HG02938 (cell line): ENCODE data around the gene STK26.
"Not testable (repeated sequence)": the region's sequence is repeated elsewhere in the genome, so short reads cannot be mapped to it uniquely, and the experiment has no call there.

Source experiments
- ATAC-seq: cut with Tn5 transposase; IDR thresholded peaks from one replicate; pipeline ENCODE4 v1.9.1; 2021; ENCODE audit warnings: mild to moderate bottlenecking, moderate library complexity; ENCODE audit not compliant: unreplicated experiment

The STK26 gene

DNA sequence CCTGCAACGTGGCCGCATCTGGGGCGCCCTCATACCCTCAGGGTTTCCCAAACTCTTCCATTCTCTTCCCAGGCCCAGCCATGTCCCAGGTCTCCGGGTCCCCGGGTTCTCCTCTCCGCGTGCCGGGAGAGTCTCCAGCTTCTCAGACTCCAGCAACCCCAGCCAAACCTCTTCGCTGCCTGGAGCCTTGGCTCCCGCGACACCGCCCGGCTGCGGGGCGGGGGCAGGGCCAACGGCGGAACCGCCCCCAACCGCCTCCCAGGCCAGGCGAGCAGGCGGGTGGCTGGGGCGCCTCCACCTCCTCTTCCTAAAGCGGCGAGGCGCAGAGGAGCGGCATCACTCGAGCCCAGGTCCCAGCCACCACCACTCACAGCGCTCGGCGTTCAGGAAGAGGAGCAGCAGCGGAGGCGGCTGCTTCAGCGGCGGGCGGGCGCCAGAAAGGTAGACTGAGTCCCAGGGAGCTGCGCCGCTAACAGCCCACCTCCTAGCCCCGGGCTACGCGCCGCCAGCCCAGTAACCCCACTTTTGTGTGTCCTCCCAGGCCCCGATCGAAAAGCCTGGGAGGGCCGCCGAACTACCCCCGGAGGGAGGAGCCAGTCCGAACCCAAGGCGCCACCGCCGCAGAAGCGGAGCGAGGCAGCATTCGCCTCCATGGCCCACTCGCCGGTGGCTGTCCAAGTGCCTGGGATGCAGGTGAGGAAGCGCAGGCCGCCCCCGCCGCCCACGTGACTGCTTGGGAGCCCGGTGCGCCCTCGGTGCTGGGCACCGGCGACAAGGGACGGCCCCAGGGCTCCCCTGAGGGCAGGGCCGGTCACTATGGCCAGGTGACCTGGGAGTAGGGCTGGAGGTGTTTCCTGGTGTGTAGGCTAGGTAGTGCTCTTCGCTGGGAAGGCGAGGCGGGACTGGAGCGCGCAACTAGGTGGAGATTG lies at the start of gene STK26:
TSS of gene STK26 (plus strand) at position 336 of the 929 bp plus-strand sequence. CDS start at position 652, 316 bp downstream.
- peak; percentile 66 for ATAC-seq

DNA sequence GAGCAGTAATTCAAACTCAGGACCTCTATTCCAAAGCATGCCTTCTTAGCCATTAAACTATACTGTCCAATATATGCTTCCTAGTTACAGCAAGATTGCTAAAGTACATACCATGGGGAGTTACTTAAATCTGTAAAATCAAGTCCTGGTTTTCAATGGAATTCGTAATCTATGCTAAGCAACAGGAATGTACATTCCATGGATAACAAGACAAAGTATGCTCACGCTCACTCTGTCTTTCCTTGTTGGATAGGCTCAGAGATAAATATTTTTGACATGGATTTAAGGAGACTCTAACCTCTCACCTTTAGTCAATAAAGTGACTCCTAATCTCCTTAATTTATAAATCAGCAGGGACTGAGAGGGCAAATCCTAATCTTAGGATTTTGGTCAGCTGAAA lies 47.3 kb upstream of the STK26 start:
- no peak for ATAC-seq

DNA sequence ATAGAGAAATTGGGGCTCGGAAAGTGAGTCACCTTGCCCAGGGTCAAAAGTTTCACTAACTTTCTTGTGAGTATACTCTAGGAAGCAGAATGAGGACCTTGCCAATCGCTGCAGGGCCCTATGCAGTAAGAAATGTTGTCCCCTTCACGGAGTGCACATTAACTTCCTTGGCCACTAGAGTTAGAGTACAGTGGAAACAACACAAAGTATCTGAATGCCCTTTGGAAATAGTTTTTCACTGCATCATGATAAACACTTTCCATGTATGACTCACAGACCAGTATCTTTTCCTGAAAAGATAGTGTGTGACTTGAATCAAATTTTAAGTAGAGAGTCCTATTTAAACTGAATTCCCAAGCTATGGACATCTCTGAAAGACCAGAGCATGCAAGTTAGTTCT lies 45.5 kb upstream of the STK26 start:
- ATAC-seq, result no peak

DNA sequence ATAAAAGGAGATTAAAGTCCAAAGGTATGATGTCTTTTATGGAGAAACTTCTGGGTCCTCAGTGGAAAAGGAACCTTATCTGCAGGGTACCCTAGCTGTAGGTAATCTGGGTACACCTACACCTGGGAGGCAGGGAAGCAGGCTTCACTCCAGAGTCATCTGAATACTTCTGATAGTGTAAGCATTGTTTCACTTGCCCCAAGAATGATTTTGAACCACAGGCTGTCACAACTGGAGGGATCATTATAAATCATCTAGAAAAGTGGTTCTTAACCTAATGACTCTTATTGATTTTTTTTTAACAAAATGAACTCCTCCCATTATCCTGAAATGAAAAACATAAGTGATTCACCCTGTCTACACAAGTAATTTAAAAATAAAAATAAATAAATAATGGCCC lies 44.0 kb upstream of the STK26 start:
- ATAC-seq, result no peak

DNA sequence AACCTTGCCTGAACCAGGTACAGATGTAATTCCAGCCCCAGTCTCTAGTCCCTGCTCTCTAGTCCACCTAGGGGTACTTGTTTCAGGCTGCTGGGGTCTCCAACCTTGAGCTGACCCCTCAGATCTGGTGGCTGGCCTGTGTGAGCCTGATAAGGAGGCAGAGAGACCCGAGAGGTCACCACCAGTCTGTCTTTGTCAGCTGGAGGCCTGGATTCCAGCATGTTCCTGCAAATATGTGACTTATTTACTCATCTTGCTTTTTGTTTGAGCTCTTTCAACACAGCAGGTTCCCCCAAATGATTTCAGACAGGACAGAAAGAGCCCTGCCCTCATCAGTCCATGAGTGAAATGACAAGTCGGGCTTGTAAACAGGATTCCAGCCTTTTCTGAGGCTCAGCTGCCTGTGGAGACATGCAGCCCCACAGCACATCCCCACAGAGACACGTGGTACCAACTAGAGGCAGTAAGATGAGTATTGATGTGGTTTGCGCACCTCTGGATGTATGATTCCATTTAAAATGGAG lies 37.5 kb upstream of the STK26 start:
- no peak for ATAC-seq

DNA sequence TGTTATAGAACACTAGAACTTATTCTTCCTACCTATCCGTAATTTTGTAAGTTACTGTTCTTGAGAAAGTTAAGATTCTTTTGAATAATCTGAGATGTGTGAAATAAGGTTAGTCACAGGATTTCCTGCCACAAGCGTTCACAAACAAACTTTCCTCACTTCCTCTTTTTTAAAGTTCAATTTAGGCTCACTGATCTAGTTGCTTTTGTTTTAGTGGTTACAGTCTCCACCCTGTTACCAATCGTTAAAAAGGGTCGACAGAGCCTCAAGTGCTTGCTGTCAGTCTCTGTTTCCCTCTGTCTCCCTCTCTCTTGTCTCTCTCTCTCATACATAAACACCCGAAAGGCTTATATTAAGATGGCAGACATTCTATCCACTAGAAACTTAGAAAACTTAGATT lies 35.9 kb upstream of the STK26 start:
- ATAC-seq, result peak; percentile 99

DNA sequence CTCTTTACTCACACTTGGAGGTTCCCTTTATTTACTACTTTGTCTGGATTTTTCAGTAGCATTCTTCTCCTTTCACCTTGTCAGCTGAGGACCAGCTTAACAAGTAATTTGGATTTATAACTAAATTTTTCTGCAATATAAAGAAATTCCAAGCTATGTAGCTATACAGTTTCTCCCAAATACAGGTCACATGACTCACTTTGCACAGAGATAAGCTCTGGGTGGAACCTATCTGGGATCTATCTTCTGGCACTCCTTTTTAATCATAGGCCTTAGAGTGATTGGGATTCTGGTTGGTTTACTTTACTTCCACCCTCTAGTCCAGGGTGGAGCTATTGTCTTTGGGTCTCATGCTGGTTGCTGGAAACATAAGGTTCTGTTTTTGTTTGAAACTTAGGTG lies 34.9 kb upstream of the STK26 start:
- ATAC-seq, result no peak

DNA sequence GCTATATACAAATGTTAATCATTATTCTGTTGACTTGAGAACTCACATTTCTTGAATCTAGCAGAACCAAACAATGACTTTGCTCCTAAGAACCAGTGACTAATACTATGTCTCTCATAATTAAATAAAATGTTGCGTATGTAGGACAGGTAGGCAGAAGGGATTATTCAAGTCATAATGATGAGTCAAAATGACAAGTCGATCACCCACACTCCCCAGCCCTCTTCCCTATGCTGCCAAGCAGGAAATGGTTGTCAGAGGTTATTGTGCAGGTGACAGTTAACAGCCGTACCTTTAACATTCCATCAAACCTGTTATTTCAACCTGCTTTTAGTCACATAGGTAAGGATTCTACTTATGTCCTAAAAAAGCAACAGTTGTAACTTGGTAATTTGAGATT lies 22.0 kb upstream of the STK26 start:
- ATAC-seq, result no peak

DNA sequence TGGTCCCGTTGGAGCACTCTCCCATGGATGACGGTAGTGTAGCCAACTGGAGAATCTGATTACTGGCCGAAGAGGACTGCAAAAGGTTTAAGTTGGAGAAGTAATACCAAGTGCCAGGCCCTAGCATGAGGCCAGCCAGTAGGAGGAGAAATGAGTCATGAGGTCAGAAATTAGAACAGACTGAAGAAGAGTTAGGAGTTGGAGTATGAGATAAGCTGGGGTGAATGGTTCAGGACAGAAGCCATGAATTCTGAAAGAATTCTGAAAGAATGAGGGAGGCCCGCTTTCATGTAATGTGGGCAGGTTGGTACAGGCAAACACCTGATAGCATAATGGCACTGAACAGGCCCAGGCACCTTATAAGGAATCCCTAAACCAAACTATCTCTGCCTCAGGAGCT lies 18.4 kb upstream of the STK26 start:
- no peak for ATAC-seq

DNA sequence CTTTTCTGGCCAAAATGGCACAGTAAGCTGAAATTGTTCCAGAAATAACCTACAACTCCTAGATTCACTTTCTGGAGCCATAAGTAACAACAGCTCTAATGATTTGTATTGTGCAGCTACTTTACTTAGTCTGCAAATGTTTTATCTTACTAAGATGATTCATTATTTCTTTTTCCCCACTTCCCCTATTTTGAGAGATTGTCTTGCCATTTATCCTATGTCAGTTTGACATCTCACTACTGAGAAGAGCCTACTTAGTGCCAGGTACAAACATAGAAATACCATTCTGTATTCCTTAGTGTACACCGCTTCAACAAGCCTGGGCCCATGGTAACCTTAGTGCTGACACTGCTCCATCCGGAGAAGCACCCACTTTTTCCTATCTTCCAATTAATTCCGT lies 13.8 kb upstream of the STK26 start:
- ATAC-seq, result no peak

DNA sequence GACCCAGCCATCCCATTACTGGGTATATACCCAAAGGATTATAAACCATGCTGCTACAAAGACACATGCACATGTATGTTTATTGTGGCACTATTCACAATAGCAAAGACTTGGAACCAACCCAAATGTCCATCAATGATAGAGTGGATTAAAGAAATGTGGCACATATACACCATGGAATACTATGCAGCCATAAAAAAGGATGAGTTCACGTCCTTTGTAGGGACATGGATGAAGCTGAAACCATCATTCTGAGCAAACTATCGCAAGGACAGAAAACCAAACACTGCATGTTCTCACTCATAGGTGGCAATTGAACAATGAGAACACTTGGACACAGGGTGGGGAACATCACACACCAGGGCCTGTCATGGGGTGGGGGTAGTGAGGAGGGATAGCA lies 12.9 kb upstream of the STK26 start:
- not testable (repeated sequence) for ATAC-seq

DNA sequence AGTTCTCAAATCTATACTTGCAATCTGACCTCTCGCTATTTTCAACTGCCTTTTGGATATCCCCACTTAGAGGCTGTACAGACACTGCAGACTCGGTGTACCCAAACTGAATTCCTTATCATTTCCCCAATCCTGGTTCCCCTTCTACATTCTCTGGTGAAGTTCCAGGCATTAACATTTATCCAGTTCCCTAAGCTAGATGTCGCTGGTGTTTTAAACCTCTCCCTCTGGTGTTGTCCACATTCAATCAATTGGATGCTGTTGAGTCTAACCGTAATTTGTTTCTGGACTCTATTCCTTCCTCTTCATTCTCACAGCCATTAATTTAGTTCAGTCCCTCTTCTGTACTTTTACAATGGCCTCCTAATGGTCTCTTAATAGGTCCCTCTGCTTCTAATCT lies 7.2 kb upstream of the STK26 start:
- no peak for ATAC-seq

DNA sequence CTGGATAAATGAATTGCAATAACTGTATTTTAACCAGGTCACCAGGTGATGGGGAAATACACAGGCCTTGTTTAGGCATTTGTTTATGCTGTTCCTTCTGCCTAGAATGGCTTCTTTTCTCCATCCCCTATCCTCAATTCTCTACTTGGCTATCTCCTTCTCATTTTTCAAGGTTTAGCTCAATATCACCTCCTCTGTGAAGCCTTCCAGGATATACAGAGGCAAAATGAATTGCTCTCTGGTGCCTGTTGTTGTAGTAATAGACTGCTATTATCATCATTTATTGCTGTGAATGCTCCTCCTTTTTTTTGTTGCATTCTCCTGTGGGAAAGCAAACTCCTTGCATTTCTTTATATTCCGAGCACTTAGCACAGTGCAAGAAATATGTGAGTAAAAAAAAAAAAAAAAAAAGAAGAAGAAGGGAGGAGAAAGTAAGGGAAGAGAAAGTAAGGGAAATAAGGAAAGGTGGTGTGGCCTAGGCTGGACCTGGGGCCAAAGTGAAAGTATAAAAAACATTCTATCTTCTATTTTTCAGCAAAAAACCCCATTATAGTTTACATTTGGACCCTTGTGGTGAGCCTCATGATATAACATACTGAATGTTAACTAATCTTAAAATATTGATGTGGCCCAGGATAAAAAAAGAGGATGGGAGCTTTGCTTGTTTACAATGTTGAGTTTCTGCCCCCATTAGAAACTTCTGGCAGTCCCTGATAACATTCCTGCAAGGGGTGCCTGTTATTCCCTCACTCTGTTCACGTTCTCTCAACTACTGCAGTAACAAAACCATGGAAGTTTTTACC lies 6.3 kb upstream of the STK26 start:
- ATAC-seq, result no peak

DNA sequence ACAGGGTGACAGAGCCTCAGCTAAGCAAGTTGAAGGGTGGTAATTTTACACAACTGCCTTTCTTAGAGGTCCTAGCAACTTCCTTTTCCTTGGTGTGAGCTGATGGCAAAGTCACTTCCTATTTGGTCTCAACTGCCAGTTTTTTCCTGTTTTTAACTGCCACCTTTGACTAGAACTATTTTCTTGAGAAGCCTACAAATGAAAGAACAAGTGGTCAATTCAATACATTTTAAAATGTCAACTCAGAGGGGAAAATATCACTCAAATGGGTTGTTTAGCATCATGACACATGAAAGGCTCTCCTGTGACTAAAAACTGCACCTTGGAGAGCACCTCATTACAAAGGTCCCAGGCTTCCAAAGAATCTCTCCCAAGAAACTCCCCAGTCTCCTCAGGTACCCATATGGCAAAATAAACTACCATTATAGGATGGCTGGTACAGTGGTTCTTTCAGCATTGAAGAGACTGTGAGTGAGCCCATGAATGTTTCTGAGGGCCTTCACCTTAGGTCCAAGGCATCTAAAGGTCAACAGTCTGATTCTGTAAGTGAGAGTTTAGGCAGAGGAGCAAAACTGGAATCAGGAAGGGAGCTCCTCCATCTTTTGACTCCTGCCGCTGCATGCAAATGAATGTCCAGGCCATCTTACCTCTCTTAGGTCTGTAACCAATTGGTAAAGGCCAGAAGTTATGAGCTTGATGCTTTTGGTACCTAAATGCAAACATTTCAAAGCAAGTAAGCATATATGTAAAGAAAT lies 5.5 kb upstream of the STK26 start:
- no peak for ATAC-seq

DNA sequence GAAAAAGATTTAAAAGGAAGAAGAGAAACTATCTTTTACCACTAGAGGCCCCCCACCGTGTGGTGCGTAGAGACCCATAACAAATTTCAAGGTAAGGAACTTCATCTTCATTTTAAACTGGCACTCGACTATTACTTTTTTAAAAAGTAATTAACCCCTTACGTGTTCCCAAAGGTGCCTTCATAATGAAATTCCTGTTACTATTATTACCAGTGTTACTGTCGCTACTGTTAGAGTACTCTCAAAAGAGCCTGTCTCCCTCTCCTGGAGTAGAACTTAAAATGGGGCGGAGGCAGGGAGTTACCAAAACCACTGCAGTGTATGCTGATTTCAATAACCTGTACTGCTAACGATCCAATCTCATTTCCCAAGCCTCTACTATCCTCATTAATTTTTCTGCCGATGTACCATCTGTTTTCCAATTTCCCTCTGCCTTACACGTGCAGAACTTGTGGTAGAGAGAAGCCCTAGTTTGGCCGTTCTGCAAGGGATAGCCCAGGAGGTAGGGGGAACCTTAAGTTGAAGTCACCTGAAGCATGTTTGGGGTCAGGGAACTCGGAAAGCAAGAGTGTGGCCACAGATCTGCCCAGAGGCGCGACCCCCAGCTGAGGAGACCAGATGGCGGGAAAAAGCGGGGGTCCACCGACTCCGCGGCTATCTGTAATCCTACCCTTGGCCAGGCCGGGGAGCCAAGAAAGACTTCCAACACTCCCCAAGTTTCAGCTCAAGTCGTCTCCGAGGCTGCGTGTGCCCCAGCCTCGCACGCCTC lies 720 bp upstream of the STK26 start:
- ATAC-seq, result peak; percentile 27

DNA sequence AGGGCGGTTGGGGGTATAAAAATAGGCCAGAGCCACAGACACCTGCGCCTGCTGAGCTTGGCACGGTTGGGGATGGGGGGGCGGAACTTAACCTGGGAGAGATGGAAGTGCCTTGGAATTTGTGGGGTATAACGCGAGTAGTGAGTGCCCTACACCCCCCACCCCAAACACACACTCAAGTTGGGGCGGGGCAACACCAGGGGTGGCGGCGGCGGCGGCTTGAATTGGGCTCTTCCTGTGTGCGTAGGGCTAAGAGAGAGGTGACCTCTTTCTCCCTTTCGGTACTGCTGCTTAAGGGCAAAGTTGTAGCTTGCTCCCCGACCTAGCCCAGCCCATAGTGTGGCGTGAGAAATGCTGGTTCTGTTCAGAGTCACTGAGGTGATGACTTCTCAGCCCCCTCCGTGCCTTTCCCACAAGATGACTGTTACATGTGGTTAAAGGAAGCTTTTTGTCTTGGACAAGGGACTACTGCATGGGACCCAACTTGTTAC lies 839 bp downstream of the STK26 start:
- ATAC-seq, result peak; percentile 52

DNA sequence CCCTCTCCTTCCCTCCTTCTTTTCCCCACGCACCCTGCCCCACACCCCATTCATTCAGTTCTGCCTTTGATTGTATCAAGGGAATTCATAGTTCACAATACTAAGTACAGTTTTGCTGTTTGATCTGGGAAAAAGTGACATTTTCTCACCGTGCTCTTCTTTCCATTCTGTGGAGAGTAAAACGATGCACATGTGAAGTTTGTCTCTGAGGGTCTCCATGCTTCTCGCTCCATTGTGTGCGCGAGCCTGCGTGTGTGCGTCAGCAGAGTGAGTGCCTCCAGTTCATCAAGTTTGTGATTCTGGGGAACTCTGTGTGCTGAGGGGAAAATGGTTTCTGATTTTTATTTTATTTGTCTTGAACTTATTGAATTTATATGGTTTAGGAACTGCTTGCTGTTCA lies 1.9 kb downstream of the STK26 start:
- no peak for ATAC-seq

DNA sequence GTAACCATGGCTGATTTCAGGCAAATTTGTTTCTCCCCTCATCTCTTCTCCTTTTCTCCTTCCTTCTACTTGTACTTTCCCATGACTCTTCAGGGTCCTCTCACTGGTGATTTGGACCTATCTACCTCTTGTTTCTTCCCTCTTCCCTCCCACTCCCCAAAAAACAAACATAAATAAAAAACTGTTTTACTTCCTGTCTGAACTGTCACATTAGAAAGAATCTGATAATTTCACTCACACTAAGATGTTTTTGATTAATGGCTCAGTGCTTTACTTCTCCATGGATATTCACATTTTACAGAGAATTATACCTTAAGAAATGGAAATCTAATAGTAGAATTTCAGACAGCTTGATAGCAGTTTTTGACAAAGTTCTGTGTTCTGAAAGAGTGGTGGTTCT lies 7.2 kb downstream of the STK26 start:
- ATAC-seq, result no peak

DNA sequence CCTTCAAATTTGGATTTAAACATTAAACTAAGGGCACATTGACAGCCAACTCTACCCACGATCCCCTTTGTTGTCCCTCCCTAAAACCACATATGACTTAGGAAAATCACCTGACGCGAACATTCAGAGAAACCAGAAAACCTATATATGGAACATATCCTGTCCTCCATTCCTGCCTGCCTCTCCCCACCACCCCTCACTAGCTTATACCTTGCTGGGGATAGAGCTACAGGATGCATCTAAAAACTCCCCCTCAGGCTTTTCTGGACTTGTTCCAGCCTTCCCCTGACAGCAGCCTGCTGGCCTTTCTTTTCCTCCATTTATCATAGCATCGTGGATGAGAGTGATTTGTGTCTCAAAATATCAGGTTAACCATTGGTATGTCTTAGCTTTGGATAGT lies 8.8 kb downstream of the STK26 start:
- no peak for ATAC-seq

DNA sequence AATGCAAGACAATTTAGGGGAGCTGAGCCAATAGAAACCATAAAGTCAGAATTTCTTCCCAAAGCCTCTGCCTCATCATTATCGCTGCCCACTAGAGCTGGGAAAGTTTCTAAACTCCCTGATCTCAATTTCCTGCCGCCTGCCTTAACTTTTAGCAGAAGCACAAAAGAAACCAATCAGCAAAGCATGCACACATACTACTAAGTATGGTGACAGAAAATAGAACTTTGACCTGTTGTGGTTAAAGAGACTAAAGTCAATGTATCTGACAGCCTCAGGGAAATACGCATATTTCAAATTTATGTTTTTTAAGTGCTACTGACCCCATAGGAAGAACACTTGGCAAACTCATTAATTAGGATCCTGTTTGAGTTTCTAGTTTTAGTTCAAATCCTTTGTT lies 10.1 kb downstream of the STK26 start:
- ATAC-seq, result peak; percentile 56
